Stimulated activated CD8-positive, alpha-beta memory T cell treated with anti-CD3 and anti-CD28 coated beads, Interleukin-12 subunit alpha, Interleukin-12 subunit beta, amount 100 ng/mL, for 24 hours (primary cell): ENCODE measurements around the gene DHRS1.

Experiments used
- DNase-seq: peaks from one replicate; pipeline ENCODE4 v3.0.0-alpha.2; 2020; ENCODE audit errors: extremely low read depth

DHRS1 gene

DNA sequence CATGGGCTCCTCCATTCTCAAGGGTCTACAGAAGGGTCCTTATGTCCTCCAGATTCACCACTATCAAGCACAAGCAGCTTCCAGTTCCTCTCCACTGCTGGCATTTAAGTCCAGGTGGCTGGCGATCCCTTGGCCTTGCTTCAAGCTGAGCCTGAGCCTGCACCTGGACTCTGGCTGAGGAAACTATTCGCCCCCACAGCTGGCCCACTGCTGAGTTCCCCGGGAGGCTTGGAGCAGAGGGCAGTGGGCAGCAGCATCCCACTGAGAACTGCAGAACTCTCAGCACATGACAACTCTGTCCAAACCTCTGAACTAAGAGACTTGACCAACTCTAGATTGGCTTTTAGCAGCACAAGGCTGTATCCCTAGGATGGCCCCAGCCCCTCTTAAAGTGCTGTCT, 16.8 kb downstream of the DHRS1 start:
- no peak for DNase-seq

DNA sequence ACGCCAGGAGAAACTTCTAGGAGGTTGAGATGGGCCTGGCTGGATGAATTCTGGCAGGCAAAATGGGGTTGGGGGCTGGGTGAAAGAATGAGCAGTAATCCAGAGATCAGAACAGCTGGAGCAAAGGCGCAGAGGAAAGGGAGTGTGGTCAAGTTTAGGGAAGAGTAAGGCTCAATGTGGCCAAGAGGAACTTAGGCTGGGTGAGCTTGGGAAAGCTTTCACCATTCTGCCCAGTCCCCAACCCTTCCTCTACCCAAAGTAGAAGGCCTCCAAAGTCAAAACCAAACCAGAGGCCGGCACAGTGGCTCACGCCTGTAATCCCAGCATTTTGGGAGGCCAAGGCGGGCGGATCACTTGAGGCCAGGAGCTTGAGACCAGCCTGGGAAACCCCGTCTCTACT, 17.9 kb downstream of the DHRS1 start:
- DNase-seq = no peak

DNA sequence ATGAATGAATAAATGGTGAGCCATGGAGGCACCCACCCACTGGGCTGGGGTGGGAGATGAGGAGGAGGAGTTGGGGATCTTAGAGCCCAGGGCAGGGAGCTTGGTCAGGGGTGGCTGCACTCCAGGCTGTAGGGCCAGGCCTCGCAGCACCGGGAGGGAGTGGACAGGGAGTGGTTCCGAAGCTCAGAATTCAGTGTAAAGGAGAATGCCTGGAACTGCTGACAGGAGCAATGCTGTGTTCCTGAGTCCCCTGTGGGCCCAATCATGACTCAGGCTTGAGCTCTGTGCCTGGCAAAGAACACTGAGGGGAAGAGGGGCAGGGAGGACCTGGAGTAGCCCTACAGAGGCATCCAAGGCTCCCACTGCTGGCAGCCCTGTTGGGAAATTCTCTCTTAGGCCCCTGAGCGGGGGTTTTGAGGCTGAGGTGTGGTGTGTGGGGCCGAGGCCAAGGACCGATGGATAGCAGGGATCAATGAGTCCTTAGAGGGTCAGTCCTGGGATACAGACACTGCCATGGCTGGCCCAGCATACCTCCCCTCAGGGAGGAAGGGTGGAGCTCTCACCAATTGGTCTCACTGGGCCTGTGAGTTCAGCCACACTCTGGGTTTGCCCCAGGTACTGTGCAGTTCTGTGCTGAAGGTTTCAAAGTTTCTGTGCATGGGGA, 18.7 kb downstream of the DHRS1 start:
- no peak for DNase-seq

DNA sequence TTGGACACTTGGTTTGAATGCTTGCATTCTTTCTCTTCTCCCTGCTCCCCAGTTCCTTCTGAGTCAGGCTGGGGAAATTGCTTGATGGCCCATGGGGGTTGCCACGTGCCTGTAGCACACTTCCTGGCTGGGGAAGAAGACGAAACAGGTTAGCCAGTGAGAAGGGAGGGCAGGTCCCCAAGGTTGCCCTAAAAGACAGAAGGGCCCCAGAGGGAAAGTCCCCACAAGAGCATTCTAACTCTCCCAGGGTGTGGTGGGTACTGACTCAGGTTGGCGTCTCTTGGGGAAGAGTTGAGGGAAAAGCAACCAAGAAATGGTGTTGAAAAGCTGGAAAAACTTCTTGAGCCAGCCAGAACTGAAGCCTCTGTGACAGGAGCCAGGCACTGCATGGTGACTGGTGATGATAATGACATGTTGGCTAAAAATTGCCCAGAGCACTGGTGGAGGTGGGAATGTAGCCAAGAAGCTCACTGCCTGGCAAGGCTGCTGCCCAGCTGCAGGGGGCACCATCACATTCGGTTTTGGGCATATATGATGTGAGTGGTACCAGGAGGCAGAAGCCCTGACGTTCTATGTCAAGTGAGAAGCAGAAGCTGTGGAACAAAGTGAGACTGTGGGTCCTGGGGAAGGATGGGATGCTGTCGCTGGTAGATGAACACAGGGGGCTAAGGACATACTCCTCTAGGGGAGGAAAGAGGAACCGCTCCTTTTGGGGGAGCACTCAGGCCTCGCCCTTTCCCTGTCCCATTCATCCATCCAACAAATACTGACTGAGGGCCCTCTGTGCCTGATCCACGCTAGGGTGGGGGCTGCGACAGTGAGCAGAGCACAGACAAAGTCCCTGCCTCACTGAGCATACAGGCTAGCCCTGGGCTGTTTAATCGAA, 20.0 kb downstream of the DHRS1 start:
- DNase-seq = no peak

DNA sequence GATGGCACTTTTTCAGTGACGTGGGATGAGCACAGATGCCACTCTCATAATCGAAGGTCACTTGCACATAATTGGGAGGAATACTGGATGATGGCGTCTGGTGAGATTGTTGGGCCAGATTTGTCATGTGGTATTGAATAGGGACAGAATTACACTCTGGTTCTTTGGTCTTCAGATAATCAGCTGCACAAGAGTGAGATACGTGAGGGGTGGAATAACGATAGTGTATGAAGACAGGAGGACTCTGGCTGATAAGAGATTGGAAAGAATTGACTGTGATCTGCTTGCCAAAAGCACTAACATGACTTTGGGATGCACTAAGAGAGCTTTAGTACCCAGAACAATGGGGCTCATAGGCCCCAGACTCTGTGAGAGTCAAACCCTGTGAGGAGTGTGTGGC, 21.2 kb downstream of the DHRS1 start:
- no peak for DNase-seq

DNA sequence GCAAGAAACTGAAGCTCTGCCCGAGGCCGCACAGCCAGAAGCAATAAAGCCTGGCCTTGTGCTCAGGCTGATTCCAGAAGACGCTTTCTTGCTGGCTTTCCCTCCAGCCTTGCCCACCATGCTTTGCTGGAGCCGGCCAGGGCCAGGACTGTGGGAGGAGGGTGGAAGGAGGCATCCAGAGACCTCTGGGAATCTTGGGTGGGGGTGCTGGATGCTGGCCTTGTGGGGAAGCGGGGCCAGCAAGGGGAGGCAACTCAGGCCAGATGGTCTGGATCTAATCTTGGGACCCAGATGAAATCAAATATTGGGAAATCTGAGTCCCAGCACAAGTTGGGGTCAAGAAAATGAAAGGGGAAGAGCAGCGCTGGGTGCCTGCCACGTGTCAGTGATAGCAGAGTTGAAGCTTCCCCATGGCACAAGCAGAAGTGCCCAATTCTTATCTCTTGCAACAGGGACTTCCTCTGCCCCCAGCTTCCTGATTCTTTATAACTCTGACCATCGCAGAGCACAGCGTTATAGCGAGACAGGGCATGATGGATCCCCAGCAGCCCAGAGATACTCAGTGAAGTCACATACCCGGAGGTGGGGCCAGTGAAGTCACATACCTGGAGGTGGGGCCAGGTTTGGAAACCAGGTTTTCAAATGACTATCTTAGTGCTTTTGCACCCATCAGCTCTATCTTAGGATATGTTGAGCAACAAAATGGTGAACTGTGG, 21.8 kb downstream of the DHRS1 start:
- DNase-seq = no peak

DNA sequence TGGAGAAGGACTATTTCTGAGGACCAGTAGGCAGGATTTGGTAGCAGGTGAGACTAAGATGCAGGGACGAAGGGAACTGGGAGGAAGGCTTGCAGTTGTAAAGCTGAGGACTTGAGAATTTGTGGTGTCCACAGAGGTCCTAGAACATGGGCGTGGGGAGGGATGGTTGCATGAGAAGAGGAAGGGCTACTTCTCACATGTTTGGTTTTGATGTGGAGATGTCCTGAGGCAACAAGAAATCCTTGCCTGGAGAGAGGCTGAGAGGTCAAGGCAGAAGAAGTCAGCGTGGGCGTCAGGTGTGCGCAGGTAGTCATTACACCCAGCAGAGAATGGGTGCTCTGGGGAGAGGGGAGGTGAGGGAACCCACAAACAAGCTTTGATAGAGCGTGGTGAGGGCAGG, 22.5 kb downstream of the DHRS1 start:
- no peak for DNase-seq

DNA sequence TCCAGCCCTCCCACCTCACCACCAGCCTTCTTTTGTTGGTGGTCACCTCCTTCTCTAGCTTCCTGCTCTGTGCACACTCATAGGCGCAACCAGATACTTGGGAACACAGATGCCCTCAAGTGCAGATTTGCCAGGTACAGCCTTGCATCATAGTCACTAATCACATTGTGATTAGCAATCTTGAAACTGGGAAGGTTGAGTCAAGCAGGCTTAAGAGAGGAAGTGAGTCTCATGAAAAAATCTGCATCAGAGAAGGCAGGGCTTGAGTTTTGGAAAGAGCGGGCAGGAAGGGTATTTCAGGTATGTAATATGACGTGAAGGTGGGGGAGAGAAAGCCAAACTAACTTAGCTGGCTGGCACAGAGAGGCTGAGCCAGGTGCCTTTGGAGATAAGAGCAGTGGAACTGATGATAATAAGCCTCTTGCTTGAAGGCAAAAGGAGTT, 25.5 kb downstream of the DHRS1 start:
- DNase-seq = no peak

DNA sequence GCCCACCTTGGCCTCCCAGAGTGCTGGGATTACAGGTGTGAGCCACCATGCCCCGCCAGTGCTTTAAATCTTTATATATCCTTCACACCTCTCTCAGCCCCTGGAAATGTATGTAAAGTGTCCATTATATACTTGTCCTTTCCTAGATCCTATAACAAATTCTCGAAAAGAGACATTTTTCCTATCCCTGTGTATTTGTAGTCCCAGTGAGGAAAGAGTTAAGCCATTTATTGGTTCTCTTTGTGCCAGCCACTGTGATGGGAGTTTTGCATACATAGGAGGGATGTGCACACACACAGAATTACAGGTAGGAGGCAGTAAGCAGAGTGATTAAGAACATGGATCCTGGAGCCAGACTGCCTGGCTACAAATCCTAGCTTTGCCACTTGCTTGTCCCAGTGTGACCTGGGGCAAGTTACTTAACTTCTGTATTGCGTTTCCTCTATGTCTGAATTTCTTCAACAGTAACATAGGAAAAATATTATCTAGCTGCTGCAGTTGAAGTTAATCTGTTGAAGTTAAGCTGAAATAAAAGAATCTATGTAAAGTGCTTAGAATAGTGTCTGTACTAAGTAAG, 26.1 kb downstream of the DHRS1 start:
- no peak for DNase-seq

DNA sequence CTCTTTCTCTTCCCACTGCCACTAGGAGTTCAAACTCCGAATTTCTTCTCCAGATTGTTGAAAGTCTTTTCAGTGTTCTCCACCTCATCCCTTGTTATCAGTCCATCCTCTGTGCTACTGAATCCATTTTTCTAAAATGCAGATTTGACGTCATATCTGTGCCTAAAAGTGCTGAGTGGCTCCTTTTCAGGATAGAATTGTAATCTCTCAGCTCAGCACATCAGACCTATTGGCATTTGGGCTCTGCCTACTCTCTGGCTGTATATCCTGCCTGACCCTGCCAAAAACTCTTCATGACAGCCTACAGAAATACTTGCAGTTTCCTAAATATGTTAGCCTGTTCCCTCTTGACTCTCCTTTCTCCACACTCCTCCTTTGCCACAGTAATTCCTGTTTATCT, 27.1 kb downstream of the DHRS1 start:
- no peak for DNase-seq

DNA sequence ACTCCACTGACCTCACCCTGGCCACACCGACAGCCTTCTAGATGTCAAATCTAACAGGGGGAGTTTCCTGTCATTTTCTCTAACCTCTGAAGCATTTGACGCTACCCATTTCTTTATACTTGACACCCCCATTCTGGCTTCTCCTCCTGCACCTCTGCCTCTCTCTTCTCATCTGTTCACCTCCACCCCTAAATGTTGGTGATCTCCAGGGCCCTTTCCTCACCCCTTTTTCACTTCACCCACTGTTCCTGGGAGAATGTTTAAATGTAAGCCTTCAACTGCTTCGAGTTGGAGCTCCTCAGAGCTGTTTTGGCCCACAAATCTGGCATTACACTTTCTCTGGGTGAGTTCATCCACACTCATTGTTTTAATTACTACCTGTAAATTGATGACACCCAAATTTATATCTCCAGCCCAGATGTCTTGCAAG, 27.7 kb downstream of the DHRS1 start:
- no peak for DNase-seq

DNA sequence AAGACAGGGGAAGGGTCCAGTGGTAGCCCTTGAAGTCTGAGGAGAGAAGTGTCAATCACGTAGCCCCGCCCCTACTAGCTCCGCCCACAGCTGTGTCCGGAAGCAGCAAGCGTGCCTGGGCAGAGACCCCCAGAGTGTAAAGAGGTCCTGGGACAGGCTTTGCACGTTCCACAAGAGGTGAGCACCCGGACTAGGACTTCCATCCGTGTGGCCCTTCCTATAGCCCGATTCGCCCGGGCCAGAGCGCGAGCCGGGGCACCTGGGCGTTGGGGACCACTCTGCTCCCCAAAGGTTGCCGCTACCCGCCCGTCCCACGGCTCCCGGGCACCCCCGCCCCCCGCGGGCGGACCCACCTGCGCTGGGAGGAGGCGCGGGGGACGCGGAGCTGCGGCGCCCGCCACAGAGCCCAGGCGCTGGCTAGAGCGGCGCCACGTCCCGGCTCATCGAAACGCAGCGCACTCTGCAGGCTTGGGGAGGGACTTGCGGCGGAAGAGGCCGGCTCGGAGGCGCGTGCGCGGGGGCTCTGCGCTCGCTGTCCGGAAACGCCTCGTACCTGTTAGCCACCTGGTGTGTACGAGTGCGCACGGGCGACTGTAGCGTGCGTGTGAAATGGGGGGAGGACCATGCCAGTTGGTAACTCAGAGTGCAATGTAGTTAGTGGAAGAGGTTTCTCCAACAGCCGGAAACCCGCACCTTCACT, 28.3 kb downstream of the DHRS1 start, which contains the start of gene RABGGTA:
TSS of gene RABGGTA (minus strand) at position 464 of the 700 bp plus-strand sequence. CDS start 482 bp downstream, outside the sequence.
- DNase-seq = peak; percentile 72

DNA sequence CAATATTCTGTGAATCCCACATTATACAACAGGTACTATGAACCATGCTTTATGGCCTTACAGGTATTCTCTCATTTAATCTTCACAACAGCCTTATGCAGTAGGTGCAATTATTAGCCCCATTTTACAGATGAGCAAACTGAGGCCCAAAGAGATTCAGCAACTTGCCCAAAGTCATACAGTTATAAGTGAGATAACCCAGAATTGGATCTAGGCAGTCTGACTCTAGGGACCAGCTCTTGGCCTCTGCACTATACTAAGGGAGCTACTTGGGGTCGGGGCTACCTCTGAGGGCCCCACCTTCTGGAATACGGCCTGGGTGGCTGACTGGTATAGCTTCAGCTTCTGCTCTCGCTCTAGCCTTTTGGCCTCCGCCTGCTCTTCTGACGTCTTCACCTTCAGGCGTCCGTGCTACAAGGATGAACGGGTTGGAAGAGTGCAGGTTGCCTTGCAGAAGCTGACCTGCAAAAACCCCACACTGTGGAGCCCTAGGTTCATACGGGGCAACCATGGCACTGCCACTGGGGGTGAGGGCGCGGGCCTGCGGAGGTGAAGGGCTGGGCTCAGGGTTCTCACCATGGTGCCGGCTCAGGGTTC, 28.9 kb downstream of the DHRS1 start:
- DNase-seq = no peak

DNA sequence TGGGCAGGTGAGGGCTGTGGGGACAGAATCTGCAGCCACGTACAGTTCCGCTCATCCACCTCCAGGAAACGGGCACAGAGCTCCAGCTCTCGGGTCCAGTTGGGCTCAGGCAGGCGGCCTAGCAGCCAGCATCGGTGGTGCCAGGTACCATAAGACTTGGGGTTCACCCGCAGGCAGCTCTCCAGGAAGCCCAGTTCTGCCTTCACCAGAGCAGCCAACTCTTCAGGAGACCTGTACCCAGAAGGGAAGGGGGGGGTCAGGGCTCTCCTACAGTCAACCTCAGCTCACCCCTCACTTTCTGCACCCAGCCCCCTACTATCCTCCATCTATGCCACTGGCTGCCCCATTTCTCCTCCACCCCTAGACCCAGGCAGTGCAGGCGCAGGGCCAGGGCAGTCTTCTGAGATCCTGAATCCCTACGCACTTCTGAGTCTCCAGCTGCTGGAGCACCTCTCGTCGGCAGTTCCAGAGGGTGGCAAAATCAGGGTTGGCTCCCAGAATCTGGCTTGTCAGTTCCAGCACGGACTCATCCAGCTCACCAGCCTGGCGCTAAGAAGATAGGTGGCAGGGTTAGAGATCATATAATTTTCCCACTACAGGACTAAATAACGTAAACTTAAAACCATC, 29.6 kb downstream of the DHRS1 start:
- DNase-seq = no peak

DNA sequence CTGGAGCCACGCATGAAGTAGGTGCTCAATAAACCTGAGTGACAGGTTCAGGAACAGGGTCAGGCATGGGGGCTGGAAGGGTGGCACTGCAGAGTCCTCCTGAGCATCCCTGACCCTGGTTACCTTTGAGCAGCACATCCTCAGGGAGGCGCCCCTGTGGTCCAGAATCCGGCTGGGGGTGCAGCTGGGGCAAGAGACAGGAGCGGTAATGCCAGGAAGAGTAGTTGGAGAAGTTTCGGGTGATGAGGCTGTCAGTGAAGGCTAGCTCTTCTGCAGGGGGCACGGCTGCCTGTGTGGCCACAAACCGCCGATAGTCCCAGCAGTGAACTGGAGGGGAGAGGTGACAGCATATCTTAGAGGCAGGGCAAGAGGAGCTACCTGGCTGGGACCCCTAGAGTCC, 30.2 kb downstream of the DHRS1 start:
- no peak for DNase-seq

DNA sequence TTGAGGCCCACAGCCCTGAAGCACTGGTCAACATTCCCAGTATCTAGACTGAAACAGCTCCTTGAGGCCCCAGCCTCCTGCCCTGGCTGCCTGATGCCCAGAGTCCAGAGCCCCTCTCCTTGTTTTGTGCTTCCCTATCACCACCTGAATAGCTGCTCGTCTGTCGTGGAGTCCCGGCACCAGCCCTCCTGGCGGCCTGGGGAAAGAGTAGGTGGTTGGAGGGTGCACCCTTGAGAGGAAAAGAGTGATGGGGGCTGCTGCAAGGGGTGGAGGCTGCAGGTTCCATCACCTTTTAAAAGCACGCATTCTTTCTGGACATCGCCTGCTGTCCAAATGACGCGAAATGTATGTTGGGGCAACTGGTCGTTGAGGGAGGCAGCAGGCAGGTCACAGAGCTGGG, 31.4 kb downstream of the DHRS1 start:
- no peak for DNase-seq

DNA sequence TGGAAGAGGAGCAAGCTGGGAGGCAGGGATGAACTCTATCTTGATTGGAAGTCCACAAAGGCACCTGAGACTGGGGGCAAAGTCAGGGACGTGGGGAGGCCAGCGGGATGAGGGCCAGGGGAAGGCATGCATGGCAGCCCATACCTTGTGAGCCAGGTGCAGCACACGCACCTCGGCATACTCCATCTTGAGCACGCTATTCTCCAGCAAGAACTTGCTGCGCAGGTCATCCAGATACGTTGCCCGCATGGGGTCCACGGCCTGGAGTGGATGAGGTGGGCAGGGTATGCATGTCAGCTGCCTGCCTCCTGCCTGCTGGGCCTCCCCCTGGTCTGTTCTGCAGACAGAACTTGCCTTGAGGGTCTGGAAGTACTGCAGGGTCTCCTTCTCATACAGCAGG, 32.1 kb downstream of the DHRS1 start:
- DNase-seq = no peak

DNA sequence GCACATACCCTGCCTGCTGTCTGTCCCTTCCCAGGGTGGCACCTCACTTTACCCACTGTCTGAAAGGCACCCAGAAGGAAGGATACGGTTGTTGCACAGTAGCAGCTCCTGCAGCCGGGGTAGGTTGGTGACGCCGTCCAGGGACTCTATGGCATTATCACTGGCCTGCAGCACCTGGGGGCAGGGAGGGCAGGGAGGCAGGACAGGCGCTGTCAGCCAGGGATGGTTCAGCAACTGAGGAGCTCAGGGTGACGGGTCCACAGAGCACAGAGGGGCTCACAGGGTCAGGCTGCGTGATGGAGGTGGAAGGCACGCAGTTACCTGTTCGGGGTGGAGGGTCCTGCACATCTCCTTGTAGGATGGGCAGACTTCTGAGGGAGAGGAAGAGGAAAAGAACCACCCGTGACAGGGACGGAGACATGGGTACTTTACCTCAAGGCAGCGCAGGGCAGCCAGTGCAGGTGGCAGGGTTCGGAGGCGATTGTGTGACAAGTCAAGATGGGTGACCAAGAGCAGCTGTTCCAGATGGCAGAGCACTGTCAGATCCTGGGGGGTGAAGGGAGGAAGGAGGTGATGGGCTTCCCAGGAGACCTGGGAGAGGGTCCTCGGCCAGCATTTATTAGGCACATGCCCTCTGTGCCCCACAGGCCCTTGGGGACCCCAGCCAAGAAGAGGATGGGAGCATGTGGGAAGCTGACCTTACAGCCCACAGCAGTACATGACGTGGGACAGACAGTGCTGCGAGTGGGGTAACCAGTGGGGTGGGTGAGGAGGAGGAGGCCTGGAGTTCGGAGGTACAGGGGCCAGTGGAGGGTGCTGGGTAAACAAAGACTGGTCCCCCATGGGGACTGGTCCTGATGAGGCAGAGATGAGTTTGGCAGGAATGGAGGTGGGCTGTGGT, 33.0 kb downstream of the DHRS1 start:
- DNase-seq = no peak

DNA sequence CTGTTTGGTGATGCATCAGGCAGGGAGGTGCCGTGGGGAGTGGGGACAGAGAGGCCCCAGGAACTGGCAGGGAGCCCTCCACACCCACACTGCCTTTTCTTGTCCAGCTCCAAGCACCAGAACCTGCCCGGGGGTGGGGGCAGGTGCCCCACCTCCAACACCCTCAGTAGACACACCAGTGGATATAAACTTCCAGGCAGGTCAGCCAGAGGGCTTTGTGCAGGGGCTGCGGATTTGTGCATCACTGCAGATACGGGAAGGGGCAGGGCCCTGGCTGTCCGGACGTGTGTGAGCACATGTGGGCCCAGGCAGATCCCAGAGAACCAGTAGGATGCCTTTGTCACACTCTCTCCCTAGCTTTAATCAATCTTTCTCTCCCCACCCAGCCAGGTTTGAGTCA, 35.3 kb downstream of the DHRS1 start:
- DNase-seq = no peak

DNA sequence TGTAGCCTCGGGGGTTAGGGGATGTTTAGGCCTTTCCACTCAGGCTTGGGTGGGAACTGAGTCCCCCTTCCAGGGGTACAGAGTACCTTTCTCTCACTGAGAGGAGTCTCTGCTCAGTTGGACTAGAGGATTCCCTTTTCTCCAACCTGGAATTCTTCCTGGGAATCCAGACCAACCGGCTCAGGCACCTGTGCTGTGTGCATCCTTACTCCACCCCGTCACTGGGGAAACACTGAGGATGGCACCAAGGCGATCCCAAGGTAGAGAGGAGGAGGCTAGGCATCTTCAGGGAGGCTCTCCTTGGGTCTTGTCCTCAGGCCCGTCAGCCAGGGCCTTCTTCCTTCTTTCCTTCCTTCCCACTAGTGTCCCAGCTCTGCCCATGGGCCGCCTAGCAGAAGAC, 35.7 kb downstream of the DHRS1 start:
- no peak for DNase-seq
